ENCODE results near the gene SPARCL1.

SPARCL1 gene

DNA sequence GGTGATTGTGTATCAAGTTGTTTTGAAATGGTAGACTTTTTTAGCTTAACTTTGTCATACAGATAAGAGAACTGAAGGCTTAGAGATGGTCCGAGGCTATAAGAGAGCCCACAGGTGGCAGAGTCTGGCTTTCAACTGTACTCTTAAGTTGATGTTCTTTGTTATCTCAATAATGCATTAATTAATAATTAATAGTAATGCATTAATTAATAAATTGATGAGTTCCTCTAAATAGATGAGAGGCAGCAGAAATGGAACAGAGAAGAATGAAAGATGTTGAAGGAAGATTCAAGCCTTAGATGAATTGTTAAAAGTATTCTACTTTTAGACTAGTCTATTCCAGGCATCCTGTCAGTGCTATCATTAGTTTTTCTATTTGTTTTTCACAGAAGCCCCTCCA lies 84.4 kb downstream of the SPARCL1 start:
- H3K36me3 ChIP-seq (ENCODE audit: control insufficient read depth in 2 of 2, insufficient read depth in 1 of 2, low read length in 2 of 2) = peaks cover 0 to 40% of the 10 kb centered on the region in 2 experiments; a peak in 2 of 3 replicates
- ChIA-PET CTCF (no interaction called here), POLR2A (no interaction called here)
- no peak overlapping the region for H3K4me3 ChIP-seq (ENCODE audit: low read depth, low read length)
- no peak overlapping the region for H3K27ac ChIP-seq (ENCODE audit: extremely low read depth, low read depth, low read length)
- no peaks in the 10 kb centered on the region for H3K4me1 ChIP-seq (ENCODE audit: control insufficient read depth, insufficient read depth, low read length)
- H3K9me3 ChIP-seq (ENCODE audit: control insufficient read depth, insufficient read depth, low read depth, low read length) = no peaks in the 10 kb centered on the region
- no peak for TF ChIP-seq ZNF561 (tag by site-specific recombination; IDR thresholded peaks at IDR 0.05; ENCODE audit: borderline replicate concordance)
- no peak for TF ChIP-seq SP7 (tag by site-specific recombination; IDR thresholded peaks at IDR 0.05)
- no peak for TF ChIP-seq PRDM2 (tag by site-specific recombination; IDR thresholded peaks at IDR 0.05; ENCODE audit: borderline replicate concordance)
- TF ChIP-seq ZNF658 (tag by site-specific recombination; IDR thresholded peaks at IDR 0.05) = no peak
- TF ChIP-seq, protein P1, sequence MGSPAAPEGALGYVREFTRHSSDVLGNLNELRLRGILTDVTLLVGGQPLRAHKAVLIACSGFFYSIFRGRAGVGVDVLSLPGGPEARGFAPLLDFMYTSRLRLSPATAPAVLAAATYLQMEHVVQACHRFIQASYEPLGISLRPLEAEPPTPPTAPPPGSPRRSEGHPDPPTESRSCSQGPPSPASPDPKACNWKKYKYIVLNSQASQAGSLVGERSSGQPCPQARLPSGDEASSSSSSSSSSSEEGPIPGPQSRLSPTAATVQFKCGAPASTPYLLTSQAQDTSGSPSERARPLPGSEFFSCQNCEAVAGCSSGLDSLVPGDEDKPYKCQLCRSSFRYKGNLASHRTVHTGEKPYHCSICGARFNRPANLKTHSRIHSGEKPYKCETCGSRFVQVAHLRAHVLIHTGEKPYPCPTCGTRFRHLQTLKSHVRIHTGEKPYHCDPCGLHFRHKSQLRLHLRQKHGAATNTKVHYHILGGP (tag by site-specific recombination; IDR thresholded peaks at IDR 0.05) = no peak
- TF ChIP-seq ZNF114 (tag by site-specific recombination; IDR thresholded peaks at IDR 0.05) = no peak
- TF ChIP-seq, protein P2, sequence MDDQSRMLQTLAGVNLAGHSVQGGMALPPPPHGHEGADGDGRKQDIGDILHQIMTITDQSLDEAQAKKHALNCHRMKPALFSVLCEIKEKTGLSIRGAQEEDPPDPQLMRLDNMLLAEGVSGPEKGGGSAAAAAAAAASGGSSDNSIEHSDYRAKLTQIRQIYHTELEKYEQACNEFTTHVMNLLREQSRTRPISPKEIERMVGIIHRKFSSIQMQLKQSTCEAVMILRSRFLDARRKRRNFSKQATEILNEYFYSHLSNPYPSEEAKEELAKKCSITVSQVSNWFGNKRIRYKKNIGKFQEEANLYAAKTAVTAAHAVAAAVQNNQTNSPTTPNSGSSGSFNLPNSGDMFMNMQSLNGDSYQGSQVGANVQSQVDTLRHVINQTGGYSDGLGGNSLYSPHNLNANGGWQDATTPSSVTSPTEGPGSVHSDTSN (CRISPR knock-in tag; IDR thresholded peaks at IDR 0.05) = no peak
- TF ChIP-seq, protein P3, sequence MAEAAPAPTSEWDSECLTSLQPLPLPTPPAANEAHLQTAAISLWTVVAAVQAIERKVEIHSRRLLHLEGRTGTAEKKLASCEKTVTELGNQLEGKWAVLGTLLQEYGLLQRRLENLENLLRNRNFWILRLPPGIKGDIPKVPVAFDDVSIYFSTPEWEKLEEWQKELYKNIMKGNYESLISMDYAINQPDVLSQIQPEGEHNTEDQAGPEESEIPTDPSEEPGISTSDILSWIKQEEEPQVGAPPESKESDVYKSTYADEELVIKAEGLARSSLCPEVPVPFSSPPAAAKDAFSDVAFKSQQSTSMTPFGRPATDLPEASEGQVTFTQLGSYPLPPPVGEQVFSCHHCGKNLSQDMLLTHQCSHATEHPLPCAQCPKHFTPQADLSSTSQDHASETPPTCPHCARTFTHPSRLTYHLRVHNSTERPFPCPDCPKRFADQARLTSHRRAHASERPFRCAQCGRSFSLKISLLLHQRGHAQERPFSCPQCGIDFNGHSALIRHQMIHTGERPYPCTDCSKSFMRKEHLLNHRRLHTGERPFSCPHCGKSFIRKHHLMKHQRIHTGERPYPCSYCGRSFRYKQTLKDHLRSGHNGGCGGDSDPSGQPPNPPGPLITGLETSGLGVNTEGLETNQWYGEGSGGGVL (tag by site-specific recombination; IDR thresholded peaks at IDR 0.05) = no peak
- no peak for TF ChIP-seq MYNN (tag by site-specific recombination; IDR thresholded peaks at IDR 0.05; ENCODE audit: borderline replicate concordance)
- TF ChIP-seq PRDM1 (tag by site-specific recombination; IDR thresholded peaks at IDR 0.05) = no peak
- no peak for TF ChIP-seq ZNF664 (tag by site-specific recombination; IDR thresholded peaks at IDR 0.05)
- no peak for TF ChIP-seq ZNF10 (tag by site-specific recombination; IDR thresholded peaks at IDR 0.05)
- no peak for TF ChIP-seq EGR2 (tag by site-specific recombination; IDR thresholded peaks at IDR 0.05; ENCODE audit: low read depth)
- no peak for TF ChIP-seq ZNF23 (tag by site-specific recombination; IDR thresholded peaks at IDR 0.05; ENCODE audit: borderline replicate concordance)
- TF ChIP-seq ZNF292 (tag by site-specific recombination; IDR thresholded peaks at IDR 0.05; ENCODE audit: borderline replicate concordance, low read depth) = no peak
- no peak for TF ChIP-seq PRDM4 (tag by site-specific recombination; IDR thresholded peaks at IDR 0.05)
- no peak for TF ChIP-seq ZBTB7A (tag by site-specific recombination; IDR thresholded peaks at IDR 0.05; ENCODE audit: low read depth)
- TF ChIP-seq SP3 (tag by site-specific recombination; IDR thresholded peaks at IDR 0.05) = no peak
- TF ChIP-seq REPIN1 (tag by site-specific recombination; IDR thresholded peaks at IDR 0.05; ENCODE audit: low read depth) = no peak

Data from HEK293 (cell line).